CD4-positive, alpha-beta T cell treated with Interleukin-17A for 4 hours (primary cell): ENCODE data around the gene LY6G6D.

Experiments used
- DNase-seq: peaks from one replicate; pipeline ENCODE4 v3.0.0-alpha.2; 2020; ENCODE audit warnings: mixed read lengths

LY6G6D gene

DNA sequence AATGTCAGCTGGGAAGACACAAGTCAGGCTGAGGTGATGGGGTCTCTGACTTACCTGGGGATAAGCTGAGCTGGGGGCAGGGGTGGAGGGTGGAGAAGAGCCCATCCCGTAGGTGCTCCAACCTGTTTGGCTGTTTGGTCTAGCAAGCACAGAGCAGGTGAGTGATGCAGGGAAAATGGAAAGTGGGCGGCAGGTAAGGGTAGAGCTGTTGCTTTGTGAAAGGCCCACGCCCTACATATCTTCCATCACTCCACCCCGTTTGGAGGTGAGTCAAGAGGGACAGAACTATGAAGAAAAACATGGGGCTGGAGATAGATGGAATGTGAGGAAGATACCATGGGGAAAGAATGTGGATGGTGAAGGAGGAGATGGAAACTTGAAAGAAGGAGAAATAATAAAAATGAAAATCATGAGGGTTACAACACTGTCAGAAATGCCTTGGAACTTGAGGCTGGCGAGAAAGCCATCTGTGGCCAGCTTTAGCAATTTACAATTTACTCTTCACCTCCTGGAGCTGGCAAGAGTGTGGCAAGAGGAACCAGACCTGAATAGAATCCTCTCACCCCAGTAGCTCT is 5.1 kb downstream of the LY6G6D start:
- no peak for DNase-seq

DNA sequence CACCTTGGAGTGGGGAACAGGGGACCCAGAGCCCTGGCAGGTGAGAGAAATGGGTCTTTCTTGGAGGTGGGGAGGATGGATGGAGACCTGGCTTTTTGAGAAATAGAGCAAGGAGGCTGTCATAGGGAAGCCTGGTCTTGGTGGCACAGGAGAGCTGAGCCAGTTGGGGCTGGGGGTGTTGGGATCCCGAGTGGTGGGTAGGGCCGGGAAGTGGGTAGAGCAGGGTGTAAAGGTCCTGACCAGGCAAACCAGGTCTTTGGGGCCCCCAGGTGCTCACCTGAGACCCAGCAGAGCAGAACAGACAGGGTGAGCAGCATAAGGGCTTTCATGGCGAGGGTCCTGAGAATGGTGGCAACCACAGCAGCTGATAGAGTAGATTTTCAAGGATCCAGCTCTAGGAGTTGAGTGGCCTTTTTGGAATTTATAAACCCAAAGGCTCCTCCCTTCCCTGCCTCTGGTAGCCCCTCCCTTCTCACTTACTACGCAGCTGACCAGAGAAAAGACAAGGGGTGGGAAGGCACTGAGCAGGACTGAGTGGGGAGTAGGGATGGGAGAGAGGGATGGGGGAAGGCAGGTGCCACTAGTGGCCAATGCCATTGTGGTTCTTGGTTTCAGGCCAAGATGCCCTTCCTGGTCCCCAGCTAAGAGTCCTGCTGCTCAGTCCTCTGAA is 6.3 kb downstream of the LY6G6D start, which contains the start of gene LY6G6C:
Gene LY6G6C (minus strand): TSS at position 396 of the 670 bp plus-strand sequence. CDS start 67 bp downstream, at position 329.
- DNase-seq = no peak

DNA sequence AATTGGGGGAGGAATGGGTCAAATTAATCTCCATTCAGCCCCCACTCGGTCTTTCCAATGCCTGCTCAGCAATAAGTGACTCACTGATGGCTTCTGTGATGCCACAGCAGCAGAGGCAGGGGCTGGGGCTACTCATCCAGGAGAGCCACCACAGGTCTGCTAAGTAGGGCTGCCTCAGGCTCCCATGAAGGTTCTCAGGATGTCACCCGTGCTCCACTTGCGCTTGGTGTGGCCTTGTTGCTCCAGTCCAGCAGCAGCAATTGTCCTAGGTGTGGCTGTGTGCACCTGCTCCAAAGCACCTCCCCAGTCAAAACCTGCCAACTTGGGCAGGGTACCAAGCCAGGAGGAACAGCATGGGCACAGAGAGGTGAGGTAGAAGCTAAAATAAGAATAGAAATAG is 7.0 kb downstream of the LY6G6D start:
- DNase-seq = no peak

DNA sequence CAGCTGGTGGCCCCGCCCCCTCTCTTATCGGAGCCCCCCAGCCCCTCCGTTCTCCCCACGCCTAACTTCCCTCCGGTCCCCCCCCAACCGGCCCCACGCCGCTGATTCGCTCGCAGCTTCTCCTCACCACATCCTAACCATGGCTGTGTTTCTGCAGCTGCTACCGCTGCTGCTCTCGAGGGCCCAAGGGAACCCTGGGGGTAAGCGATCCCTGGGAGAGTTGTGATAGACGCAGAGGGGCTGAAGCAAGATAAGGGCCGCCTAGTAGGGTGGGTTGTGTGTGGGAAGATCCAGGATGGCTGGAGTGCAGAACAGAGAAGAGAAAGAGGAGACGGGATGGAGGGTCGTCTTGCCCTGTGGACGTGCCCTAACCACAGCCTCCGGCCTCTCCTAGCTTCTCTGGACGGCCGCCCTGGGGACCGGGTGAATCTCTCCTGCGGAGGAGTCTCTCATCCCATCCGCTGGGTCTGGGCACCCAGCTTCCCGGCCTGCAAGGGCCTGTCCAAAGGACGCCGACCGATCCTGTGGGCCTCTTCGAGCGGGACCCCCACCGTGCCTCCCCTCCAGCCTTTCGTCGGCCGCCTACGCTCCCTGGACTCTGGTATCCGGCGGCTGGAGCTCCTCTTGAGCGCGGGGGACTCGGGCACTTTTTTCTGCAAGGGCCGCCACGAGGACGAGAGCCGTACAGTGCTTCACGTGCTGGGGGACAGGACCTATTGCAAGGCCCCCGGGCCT is 8.3 kb downstream of the LY6G6D start, which contains the start of gene MPIG6B:
Gene MPIG6B (plus strand): TSS at position 129 of the 735 bp plus-strand sequence. CDS start 11 bp downstream, at position 140.
- DNase-seq = no peak

DNA sequence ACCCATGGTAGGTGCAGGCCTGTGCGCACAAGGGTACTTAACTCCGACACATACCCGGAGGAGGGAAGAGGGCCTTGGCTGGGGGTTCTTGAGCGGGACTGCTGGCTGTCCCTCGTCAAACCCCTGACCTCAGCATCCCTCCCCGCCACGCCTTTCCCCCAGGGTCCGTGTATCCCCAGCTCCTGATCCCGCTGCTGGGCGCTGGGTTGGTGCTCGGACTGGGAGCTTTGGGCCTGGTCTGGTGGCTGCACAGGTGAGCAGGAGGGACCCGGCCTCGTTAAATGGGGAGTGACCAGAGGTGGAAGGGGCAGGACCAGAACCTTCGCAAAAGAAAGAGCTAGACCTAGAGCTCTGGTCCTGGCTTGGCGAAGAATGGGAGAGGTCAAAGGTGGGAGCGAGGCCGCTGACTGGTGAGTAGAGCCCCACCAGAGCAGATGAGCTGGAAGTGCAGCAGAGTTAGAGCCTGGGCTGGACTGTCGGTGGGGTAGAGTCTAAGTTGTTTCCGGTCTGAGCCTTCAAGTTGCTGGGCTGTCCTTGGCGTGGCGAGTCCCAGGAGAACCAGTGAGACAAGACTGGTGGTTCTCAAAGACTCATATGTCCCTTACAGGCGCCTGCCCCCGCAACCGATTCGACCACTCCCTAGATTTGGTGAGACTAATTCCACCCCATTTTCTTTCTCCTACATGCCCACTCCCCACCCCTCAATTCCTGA is 9.0 kb downstream of the LY6G6D start:
- no peak for DNase-seq

DNA sequence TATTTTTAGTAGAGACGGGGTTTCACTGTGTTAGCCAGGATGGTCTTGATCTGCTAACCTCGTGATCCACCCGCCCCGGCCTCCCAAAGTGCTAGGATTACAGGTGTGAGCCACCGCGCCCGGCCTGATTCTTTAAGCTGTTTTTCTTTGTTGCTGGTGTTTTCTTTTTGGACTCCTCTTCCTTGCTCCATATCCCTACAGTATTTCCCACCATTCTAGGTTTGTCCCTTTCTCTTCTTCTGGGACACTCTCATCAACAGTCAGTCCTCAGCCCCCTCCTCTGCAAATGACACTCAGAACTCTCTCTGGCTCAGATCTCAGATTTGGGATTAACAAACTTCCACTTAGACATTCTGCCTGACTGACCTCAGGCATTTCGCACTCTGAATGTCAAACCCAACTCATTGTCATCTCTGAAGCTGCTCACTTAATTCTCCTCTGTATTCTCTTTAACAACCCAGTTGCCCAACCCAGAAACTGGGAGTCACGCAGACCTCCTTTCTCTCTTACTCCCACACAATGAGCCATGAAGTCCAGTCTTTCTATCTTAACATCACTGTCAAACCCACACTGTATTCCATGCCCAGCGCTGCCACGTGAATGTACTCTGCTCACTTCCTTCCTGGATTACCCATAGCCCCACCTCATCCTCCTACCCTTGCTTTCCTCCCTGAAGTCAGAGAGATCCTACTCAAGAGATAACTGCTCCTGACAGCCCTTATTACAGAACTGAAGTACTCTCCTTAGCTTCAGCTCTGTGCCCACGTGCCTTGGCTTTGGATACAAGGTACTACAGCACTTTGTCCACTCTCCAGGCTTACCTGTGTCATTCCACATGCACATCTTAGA is 10.6 kb downstream of the LY6G6D start:
- no peak for DNase-seq

DNA sequence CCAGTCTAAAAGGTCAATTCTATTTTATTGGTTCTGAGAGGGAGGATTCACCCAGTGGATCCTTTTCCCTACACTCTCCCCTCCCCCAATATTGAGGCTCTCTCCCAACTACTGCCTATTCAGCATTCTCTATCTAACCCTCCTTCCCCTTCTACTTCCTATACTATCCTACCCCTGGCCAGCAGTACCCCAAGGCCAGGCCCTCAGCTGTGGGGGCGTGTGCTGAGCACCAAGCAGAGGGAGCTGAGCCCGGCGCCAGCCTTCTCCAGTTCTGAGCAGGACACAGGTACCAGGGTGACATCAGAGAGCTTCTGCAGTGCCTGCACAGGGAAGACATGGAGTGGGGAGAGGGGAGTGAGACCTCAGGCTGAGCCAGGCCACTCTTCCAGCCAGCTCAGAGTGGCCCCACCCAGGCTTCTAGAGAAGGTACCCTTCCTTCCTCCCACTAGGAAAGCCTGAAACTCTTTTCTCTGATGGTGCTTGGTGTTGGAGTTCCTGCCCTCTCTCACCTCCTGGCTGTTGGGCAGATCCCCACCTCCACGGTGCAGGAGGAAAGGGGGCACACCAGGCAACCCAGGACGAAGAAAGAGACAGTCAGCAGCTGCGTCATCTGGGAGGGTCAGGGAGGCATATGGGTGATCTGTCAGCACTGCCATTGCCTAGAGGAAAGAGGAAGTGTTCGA is 12.0 kb downstream of the LY6G6D start:
- peak; percentile 53 for DNase-seq

DNA sequence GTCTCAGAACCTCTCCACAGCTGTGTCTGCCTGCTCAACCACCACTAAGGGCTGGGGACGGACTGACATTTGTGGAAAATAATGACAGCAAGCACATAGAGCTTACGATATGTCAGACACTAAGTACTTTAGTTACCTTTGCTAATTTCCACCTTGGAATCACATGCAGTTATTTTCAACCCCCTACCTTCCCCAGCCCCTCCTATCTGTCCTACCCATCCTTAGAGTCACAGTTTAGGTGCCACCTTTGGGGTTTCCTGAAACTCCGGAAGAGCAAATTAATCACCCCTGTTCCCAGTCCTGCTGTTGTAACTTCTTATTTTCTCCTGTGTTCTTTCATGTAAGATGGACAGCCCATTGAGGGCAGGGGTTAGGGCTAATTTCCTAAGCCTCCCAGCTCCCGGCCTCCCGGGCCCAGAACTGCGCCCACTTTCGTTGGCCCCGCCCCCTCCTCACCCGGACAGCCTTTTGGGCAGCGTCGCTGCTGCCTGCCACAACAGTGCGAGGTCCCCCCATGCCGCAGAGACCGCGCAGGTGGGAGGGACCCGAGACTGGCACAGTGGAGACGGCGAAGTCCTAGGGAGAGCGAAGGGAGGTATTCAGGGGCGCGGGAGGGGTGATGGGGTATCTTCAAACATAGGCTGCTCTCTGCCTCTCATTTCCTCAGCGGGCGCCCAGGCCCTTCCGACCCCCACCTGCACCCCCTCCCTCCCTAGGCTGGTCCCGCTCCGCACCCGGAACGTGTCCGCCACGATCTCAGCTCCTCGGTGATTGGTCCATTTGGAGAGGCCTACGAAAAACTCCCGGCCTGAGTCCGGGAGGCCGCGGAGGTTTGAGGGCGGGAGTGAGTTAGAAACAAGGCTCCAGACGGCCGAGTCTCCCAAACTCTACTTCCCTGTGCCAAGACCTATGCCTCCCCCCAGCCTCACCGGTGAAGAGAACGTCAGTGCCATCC is 12.8 kb downstream of the LY6G6D start:
- no peak for DNase-seq

DNA sequence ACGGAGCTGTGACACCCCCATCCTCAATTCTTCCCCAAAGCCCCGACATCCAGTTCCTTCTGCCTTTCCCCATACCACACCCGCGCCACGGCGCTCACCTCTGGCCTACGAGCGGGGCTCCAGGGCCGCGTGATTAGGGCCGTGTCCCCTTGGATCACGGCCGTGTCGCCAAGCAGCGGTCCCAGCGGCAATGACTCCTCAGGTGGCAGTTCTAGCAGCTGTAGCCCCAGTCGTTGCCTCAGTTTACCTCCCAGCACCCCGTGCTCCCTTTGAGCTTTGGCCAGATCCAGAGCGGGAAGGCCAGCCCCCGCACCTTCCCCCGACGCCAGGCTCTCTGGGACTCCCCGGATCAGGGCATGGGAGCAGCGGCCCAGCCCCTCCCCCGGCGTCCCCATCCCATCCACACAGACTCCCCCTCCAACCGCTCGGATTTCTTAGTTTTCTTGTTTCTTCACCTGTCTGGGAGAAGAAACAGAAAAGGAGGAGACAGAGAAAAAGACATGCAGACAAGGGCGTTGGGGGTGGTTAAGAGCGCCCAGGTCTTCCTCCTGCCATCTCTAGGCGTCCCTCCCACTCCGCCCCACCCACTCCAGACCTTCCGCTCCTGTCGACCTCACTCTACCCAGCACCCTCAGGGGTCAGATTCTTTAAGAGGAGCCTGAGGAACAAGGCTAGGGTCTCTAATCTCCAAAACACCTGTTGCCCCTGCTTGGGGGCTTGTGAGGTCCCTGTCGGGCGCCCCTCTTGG is 13.8 kb downstream of the LY6G6D start, which contains the start of gene DDAH2:
Gene DDAH2 (minus strand): TSS at position 533 of the 748 bp plus-strand sequence. CDS start 138 bp downstream, at position 395.
- no peak for DNase-seq

DNA sequence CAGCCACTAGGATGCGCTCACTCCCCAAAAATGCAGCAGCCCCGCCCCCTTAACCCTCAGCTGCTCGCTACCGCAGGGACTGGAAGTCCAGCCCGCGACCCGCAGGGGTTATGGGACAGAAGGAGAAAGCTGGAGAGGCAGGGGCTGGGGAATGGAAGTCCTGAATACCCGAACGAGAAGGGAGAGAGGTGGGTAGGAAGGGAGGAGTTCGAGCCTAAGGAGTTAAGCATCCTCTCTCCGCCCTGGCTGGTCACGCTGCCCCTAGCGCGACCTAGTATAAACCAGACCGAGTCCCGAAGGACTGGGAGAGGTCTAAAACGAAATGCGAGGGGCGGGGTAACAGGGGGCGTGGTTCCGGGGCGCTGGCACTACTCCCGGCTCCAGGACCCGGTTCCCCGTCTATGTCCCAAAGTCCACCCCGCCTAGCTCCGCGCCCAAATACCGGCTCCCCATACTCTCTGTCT is 14.4 kb downstream of the LY6G6D start:
- peak; percentile 90 for DNase-seq

DNA sequence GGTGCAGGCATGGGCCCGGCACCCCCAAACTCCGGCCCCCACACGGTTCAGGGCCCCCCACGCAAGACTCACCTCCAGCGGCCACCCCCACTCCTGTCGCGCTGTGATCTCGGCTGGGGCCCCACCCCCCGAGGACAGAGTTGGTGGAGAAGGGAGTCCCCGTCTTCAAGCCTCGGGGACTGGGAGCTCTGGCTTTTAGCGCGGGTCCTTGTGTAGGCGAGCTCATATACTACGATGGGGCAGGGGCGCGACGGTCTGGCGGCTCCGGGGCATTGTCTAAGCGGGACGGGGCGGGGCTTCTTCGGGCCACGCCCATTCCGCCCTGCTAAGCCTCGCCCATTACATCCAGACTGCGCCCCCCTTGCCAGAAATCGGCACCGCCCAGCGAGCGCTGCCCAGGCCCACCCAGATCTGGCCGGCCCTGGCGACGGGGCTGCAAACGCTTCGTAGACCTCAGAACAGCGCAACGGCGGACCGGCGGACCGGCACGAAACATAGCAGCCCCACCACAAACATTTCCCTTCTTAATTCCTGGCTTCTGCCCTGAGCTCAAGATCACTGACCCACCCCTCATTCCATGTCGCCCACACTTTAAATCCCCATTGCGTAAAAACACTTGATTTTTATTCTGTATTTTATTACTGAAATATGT is 15.0 kb downstream of the LY6G6D start:
- peak; percentile 76 for DNase-seq

DNA sequence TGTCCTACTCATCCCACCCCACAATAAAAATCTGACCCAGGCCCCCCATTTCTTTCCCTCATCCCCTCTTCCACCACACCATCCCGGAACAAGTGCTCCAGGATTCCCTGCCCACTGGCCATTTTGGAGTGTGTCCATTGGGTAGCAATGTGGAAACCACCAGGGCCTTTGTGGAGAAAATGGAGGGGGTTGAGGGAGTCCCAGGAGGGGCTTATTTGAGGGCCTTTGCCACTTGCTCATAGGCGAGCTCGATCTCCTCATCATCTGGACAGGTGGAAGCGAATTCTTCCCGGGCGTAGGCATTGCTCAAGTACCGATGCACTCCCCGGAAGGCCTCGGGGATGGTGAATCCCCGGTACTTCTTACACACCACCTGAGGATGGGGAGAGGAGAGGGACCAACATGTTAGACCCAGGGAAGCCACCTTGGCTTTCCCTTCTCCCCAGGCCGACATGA is 15.5 kb downstream of the LY6G6D start:
- no peak for DNase-seq

DNA sequence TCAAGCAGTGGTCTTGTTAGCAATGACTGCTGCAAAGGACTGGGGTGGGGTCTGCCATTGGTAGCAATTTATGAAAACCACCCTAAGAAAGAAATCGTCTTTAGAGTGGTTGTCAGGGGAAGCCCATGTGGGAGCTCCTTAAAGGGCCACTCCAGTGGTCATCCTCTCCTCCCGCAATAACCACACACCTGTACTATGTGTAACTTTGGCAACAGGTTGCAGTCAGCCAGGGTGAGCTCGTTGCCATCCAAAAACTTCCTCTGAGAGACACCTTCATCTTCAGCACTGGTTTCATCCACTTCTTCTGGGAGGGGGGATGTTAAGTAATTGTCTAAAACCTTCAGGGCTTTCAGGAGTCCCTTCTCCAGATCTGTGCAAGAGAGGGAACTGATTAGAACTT is 16.9 kb downstream of the LY6G6D start:
- no peak for DNase-seq

DNA sequence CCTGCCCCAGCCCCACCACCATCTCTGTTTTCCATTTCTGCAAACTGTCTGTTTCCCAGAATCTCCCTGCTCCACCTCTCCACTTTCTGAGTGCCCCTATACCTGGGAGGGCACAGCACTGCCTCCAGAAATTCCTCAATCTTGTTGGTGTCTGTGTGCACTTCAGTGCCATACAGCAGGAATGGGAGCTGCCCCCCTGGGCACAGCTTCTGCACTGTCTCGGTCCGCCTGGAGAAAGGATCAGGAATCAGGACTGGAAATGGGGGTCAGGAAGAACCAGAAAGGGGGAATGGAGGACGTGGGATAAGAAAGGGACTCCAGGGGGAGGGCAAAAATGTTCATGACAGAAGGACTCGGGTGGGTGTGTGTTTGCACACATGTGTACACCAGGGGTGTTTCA is 18.6 kb downstream of the LY6G6D start:
- no peak for DNase-seq

DNA sequence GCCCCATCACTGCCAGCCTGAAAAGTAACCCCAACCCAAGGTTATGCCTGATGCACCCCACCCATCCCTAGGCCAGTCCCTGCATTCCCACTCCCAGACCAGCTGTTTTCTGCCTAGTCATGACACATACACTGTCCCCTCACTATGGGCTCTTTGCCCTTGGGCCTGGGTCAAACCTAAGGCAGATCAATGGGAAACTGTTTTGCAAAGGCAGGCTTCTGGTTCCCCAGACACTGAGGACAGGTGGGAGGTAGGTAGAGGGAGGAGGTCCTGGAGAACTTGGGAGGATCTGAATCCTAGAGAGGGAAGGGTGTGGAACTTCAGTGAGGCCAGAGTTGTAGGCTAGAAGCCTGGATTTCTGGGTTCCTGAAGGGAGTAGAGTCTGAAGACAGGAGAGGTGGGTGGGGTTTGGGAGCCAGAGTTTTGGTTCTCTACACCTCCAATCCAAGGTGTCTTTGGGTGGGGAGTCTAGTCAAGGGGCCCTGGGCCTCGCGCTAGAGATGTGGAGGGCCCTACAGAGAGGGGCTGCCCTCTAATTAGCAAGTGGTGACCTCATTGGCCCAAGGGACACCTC is 19.2 kb downstream of the LY6G6D start:
- no peak for DNase-seq

DNA sequence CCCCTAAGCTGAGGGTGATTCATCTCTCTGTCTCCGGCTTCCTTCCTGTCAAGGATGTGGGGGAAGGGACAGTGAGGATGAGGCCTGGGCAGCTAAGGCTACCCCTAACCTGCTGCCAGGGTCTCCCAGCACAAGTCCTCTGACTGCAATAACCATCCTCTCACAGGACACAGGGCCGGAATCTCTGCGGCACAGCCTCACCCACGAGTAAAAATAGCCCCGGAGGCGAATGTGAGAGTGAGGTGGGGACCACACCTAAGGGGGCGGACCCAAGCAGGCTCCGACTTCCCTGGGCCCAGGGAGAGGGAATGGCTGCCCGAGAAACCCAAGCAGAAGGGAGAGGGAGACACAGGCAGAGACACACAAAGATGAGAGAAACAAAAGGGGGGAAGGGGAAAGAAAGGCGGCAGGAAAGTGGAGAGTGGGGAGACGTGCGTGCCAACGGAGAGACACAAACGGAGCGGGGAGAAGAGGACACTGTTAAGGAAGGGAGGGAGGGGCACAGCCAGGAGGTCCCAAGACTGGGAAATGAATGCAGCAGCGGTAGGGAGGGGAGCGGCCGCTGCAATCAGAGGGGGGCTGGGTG is 19.8 kb downstream of the LY6G6D start:
- DNase-seq = peak; percentile 69

DNA sequence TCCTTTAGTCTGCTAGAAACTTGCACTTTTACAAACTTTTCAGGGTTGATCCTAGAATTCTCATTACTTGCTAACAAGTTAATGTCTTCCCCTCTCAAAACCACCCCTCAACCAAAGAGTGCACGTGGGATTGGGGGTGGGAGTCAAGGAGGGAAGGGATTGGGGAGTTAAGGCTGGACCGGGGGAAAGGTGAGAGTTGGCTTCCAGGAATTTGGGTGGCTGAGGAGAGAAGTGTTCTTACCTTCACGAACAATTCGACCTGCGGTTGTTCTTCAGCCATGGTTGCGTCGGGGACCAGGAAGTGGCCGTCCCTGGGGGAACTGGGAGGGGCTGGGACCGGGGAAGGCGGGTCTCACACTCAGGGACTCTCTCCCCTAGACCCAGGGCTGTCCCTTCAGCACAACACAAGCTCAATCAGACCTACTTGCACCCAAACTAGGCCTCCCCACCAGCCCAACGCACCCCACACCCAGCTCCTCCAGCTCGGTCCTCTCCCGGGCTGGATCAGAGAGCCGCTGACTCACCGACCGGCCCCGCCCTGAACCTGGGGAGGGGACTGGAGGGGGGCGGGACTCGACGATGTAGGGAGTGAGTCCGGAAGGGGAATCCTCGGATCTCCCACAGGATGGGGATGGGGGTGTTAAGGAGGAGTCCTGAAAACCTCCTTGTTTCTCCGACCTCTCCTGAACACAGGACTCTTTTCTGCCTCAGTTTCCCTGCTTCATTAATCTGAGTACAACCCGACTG is 21.0 kb downstream of the LY6G6D start, which contains the start of gene CLIC1:
Gene CLIC1 (minus strand): TSS at position 510 of the 747 bp plus-strand sequence. CDS start 230 bp downstream, at position 280.
- DNase-seq = peak; percentile 85
